Right atrium auricular region (tissue), 2 donors: ENCODE data around the gene LRMDA. TPM values are rescaled to one million over a fixed set of nuclear protein-coding genes. Genes with fewer than 3 reads are reported as not detected.

Source experiments
- DNase-seq: peaks from one replicate; pipeline ENCODE4 v3.0.0-alpha.2; 2019; ENCODE audit warnings: low spot score
- H3K27ac ChIP-seq, 2 donors: fragments of 200-600 bp; sonication (generic); 1 replicate in 1 of 2; 2 replicates in 1 of 2; pipeline ENCODE4 v1.5.1; 2016 to 2019
- H3K27me3 ChIP-seq, 2 donors: fragments of 200-600 bp; sonication (generic); one replicate each; pipeline versions ENCODE4 v1.5.1 to v1.6.0; 2017 to 2019
- H3K36me3 ChIP-seq: fragments of 200-600 bp; sonication (generic); one replicate; pipeline ENCODE4 v1.5.1; 2016
- H3K4me1 ChIP-seq, 2 donors: fragments of 200-600 bp; sonication (generic); one replicate each; pipeline versions ENCODE4 v1.5.1 to v1.6.0; 2017 to 2019
- H3K4me3 ChIP-seq, 2 donors: fragments of 200-600 bp; sonication (generic); 1 replicate in 1 of 2; 2 replicates in 1 of 2; pipeline ENCODE4 v1.5.1; 2017 to 2019; ENCODE audit warnings: mild to moderate bottlenecking in 1 of 2, moderate library complexity in 1 of 2
- H3K9me3 ChIP-seq, 2 donors: fragments of 200-600 bp; sonication (generic); one replicate each; pipeline ENCODE4 v1.5.1; 2019
- CTCF ChIP-seq, 2 donors: fragments of 200-600 bp; sonication (generic); IDR thresholded peaks; one replicate each; pipeline ENCODE4 v1.5.1; 2019; ENCODE audit warnings: antibody characterized with exemption in 2 of 2
- total RNA-seq, 2 donors: library from RNA; depleted of rRNA; stranded (reverse); fragments of >200 nt; gene quantifications; one replicate each; pipeline ENCODE4 v1.1.0, GENCODE V29; 2016

Gene LRMDA
- total RNA-seq, 2 donors from 2014 or later, result 6.1 to 19.1 TPM

GRCh38 chr10:75441682-75442081 is 10.3 kb downstream of the LRMDA start:
- Histone ChIP-seq H3K27me3 (no peaks in the 10 kb centered on the region), H3K36me3 (no peaks in the 10 kb centered on the region), H3K9me3 (peaks cover 0 to 31% of the 10 kb centered on the region in 2 donors), H3K4me3 (no peak overlapping the region), H3K4me1 (no peaks in the 10 kb centered on the region), H3K27ac (no peak overlapping the region)
- no peak for DNase-seq
- TF ChIP-seq CTCF (IDR thresholded peaks at IDR 0.05), result no peak

- Histone ChIP-seq H3K4me3 (no peak overlapping the region), H3K27ac (no peak overlapping the region), H3K36me3 (no peaks in the 10 kb centered on the region), H3K27me3 (no peaks in the 10 kb centered on the region), H3K9me3 (peaks cover 0 to 31% of the 10 kb centered on the region in 2 donors), H3K4me1 (no peaks in the 10 kb centered on the region)
- TF ChIP-seq CTCF (IDR thresholded peaks at IDR 0.05), result no peak
- no peak for DNase-seq
Measured at GRCh38 chr10:75443362-75443761, 11.9 kb downstream of the LRMDA start.

- Histone ChIP-seq H3K4me3 (no peak overlapping the region), H3K4me1 (peaks cover 0 to 5% of the 10 kb centered on the region in 2 donors), H3K9me3 (peaks cover 0 to 31% of the 10 kb centered on the region in 2 donors), H3K27ac (no peak overlapping the region), H3K36me3 (no peaks in the 10 kb centered on the region), H3K27me3 (no peaks in the 10 kb centered on the region)
- no peak for TF ChIP-seq CTCF (IDR thresholded peaks at IDR 0.05)
- no peak for DNase-seq
Measured at GRCh38 chr10:75444781-75445386, 13.5 kb downstream of the LRMDA start.

- no peaks in the 10 kb centered on the region for H3K36me3 ChIP-seq
- H3K27ac ChIP-seq, result no peak overlapping the region
- TF ChIP-seq CTCF (IDR thresholded peaks at IDR 0.05), result no peak
- H3K9me3 ChIP-seq, result peaks cover 0 to 31% of the 10 kb centered on the region in 2 donors
- H3K27me3 ChIP-seq, result no peaks in the 10 kb centered on the region
- no peak for DNase-seq
- H3K4me3 ChIP-seq, result no peak overlapping the region
- H3K4me1 ChIP-seq, result peaks cover 0 to 12% of the 10 kb centered on the region in 2 donors
Measured at GRCh38 chr10:75446508-75446907, 15.1 kb downstream of the LRMDA start.

- no peaks in the 10 kb centered on the region for H3K27me3 ChIP-seq
- H3K4me1 ChIP-seq, result peaks cover 0 to 12% of the 10 kb centered on the region in 2 donors
- no peak overlapping the region for H3K27ac ChIP-seq
- no peak for TF ChIP-seq CTCF (IDR thresholded peaks at IDR 0.05)
- H3K4me3 ChIP-seq, result no peak overlapping the region
- H3K9me3 ChIP-seq, result peaks cover 0 to 24% of the 10 kb centered on the region in 2 donors
- no peak for DNase-seq
- H3K36me3 ChIP-seq, result no peaks in the 10 kb centered on the region
Measured at GRCh38 chr10:75448166-75448565, 16.7 kb downstream of the LRMDA start.
